ENCODE results near the gene GPT2.

The GPT2 gene

GRCh38 chr16:46900455-46901235 lies 16.5 kb downstream of the GPT2 start:
- TF ChIP-seq, protein P1, sequence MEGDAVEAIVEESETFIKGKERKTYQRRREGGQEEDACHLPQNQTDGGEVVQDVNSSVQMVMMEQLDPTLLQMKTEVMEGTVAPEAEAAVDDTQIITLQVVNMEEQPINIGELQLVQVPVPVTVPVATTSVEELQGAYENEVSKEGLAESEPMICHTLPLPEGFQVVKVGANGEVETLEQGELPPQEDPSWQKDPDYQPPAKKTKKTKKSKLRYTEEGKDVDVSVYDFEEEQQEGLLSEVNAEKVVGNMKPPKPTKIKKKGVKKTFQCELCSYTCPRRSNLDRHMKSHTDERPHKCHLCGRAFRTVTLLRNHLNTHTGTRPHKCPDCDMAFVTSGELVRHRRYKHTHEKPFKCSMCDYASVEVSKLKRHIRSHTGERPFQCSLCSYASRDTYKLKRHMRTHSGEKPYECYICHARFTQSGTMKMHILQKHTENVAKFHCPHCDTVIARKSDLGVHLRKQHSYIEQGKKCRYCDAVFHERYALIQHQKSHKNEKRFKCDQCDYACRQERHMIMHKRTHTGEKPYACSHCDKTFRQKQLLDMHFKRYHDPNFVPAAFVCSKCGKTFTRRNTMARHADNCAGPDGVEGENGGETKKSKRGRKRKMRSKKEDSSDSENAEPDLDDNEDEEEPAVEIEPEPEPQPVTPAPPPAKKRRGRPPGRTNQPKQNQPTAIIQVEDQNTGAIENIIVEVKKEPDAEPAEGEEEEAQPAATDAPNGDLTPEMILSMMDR (IDR thresholded peaks at IDR 0.05; ENCODE audit: control extremely low read depth, extremely low read depth, low read depth, missing control alignments), result peak; percentile 4
- CTCF ChIA-PET, result interaction anchor here (1.0 to 2.6 kb wide), 13 partner anchors 8 to 238 kb away, joined by 3 to 13 read pairs (median 4); no protein-coding TSS in a partner anchor
- DNase-seq (ENCODE audit: extremely low spot score), result no peak
- POLR2A ChIA-PET, result no interaction called here

DNA sequence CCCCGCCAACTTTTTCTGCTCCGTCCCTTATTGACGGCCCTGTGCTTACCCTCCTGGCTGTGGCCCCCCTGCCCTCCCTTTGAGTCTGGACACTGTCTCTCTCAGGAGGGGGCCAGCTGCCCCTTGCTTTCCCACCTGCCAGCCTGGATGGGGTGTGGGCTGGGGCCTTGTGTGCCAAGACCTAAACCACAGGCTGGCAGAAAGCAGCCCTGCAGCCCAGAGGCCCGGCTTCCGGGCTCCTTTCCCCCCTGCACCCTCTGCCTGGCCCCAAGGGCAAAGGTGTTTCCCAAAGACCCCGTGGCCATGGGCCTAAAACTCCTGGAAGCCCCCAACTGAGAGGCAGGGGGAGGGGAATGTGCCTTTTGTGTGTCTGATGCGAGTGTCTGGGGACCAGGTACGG lies 17.5 kb downstream of the GPT2 start:
- ChIA-PET POLR2A (no interaction called here), CTCF (interaction anchor here (1.1 to 2.6 kb wide), 3 partner anchors 8 to 37 kb away, joined by 3 to 9 read pairs (median 4); no protein-coding TSS in a partner anchor)
- TF ChIP-seq, protein P1 (IDR thresholded peaks at IDR 0.05; ENCODE audit: control extremely low read depth, extremely low read depth, low read depth, missing control alignments), result no peak
- DNase-seq (ENCODE audit: extremely low spot score), result no peak

DNA sequence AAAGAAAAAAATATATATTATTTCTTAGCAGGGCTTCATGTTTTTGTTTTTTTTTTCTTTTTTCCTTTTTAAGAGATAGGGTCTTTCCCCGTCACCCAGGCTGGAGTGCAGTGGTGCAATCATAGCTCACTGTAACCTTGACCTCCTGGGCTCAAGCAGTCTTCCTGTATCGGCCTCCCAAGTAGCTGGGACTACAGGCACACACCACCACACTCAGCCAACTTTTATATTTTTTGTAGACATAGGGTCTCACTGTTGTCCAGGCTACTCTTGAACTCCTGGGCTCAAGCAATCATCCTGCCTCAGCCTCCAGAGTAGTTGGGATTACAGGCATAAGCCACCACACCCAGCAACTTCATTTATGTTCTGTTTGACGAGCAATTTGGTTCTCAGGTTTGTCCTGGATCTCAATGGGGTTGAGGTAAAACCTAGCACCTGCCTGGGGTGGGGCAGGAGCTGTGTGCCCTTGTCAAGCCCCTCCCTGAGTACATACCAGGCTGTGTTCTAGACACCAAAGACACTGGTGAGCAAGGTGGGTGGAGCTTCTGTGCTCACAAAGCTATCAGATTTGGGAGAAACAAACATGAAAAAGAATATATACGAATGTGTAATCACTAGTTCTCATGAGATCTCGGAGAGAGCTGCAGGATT lies 19.2 kb downstream of the GPT2 start:
- POLR2A ChIA-PET, result no interaction called here
- CTCF ChIA-PET, result interaction anchor here (0.6 to 11.3 kb wide), 9 partner anchors 8 to 230 kb away, joined by 3 to 128 read pairs (median 4); no protein-coding TSS in a partner anchor
- DNase-seq (ENCODE audit: extremely low spot score), result no peak
- TF ChIP-seq, protein P1 (IDR thresholded peaks at IDR 0.05; ENCODE audit: control extremely low read depth, extremely low read depth, low read depth, missing control alignments), result no peak

- TF ChIP-seq, protein P1 (IDR thresholded peaks at IDR 0.05; ENCODE audit: control extremely low read depth, extremely low read depth, low read depth, missing control alignments), result no peak
- POLR2A ChIA-PET, result no interaction called here
- CTCF ChIA-PET, result interaction anchor here (1.0 to 11.3 kb wide), 5 partner anchors 14 to 52 kb away, joined by 3 to 128 read pairs (median 4); no protein-coding TSS in a partner anchor
- DNase-seq (ENCODE audit: extremely low spot score), result no peak
Measured at GRCh38 chr16:46904471-46904870, 20.3 kb downstream of the GPT2 start.

DNA sequence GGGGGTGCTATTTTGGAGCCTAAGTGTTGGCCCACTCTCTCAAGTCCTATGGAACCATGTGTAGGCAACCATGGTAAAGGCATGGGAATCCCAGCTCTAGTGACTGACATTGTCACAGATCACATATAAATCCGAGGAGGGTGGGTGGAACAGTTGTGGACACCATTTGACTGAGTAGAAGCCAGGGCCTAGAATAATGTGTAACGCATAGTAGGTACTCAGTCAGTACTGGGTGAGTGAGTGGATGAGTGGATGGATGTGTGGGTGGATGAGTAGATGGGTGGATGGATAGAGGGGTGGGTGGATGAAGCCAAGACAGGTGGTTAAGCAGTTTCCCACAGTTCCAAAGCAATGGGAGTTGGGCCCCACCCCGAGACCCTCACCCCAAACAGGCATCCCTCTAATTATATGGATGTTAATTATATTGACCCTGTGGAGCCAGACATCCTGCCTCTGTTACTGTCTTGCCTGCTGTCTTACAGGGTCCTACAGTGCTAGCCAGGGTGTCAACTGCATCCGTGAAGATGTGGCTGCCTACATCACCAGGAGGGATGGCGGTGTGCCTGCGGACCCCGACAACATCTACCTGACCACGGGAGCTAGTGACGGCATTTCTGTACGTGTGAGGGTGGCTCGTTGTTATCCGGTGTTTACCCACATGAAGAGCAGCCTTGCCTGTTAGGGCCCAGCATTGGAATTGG lies 22.3 kb downstream of the GPT2 start:
- no peak for DNase-seq (ENCODE audit: extremely low spot score)
- ChIA-PET POLR2A (no interaction called here), CTCF (interaction anchor here (0.8 to 11.3 kb wide), 9 partner anchors 9 to 233 kb away, joined by 3 to 128 read pairs (median 9); partner anchors contain the start of gene GPT2)
- TF ChIP-seq, protein P1 (IDR thresholded peaks at IDR 0.05; ENCODE audit: control extremely low read depth, extremely low read depth, low read depth, missing control alignments), result no peak
